SK-N-DZ (cell line): Measurements from ENCODE around the gene MED12L.

Experiments
- DNase-seq: peaks from one replicate; pipeline ENCODE4 v3.0.0-alpha.2; 2015; ENCODE audit warnings: low spot score

MED12L gene

GRCh38 chr3:151320131-151320530 lies 234.7 kb downstream of the MED12L start:
- DNase-seq, result no peak

GRCh38 chr3:151321526-151321925 lies 236.1 kb downstream of the MED12L start:
- no peak for DNase-seq

GRCh38 chr3:151322511-151322910 lies 237.0 kb downstream of the MED12L start:
- DNase-seq, result no peak

- no peak for DNase-seq
These were observed 242.2 kb downstream of the MED12L start for GRCh38 chr3:151327571-151328198.

- DNase-seq, result no peak
These were observed 243.0 kb downstream of the MED12L start for GRCh38 chr3:151328298-151328995.

GRCh38 chr3:151329363-151329762 lies 243.9 kb downstream of the MED12L start, which contains the start of gene P2RY13:
Gene P2RY13, minus strand, starts transcription at chr3:151329549. Its CDS starts 21 bp downstream, at chr3:151329528.
- no peak for DNase-seq

- no peak for DNase-seq
These were observed 244.9 kb downstream of the MED12L start for GRCh38 chr3:151330379-151330778.

GRCh38 chr3:151330899-151331298 lies 245.4 kb downstream of the MED12L start:
- no peak for DNase-seq

- DNase-seq, result no peak
These were observed 246.2 kb downstream of the MED12L start for GRCh38 chr3:151331696-151332095.

- no peak for DNase-seq
These were observed 260.4 kb downstream of the MED12L start for GRCh38 chr3:151345859-151346258.

GRCh38 chr3:151346292-151346691 lies 260.8 kb downstream of the MED12L start:
- no peak for DNase-seq

- DNase-seq, result no peak
These were observed 262.0 kb downstream of the MED12L start for GRCh38 chr3:151347432-151347831.

- no peak for DNase-seq
These were observed 265.2 kb downstream of the MED12L start for GRCh38 chr3:151350656-151351055.

GRCh38 chr3:151351219-151351618 lies 265.8 kb downstream of the MED12L start:
- DNase-seq, result no peak

- DNase-seq, result no peak
These were observed 266.2 kb downstream of the MED12L start for GRCh38 chr3:151351648-151352047.

GRCh38 chr3:151356794-151357462 lies 271.5 kb downstream of the MED12L start:
- DNase-seq, result no peak

- no peak for DNase-seq
These were observed 272.0 kb downstream of the MED12L start for GRCh38 chr3:151357463-151357850.

- DNase-seq, result no peak
These were observed 277.3 kb downstream of the MED12L start for GRCh38 chr3:151362751-151363174.

- DNase-seq, result no peak
These were observed 281.5 kb downstream of the MED12L start for GRCh38 chr3:151366993-151367392.

- DNase-seq, result no peak
These were observed 282.0 kb downstream of the MED12L start for GRCh38 chr3:151367448-151367847.

GRCh38 chr3:151371526-151371925 lies 286.1 kb downstream of the MED12L start:
- DNase-seq, result no peak

GRCh38 chr3:151372063-151372820 lies 286.8 kb downstream of the MED12L start:
- no peak for DNase-seq
